Measurements from ENCODE around the gene CDK14. TPM values are rescaled to one million over a fixed set of nuclear protein-coding genes. Genes with fewer than 3 reads are reported as not detected.

CDK14 gene
- total and polyA plus RNA-seq, 10 of the 15 experiments (the other 5 are each of a cell fraction or from before 2014, with no cell fraction given), result 6.5 to 61.3 (median 24.2) TPM

DNA sequence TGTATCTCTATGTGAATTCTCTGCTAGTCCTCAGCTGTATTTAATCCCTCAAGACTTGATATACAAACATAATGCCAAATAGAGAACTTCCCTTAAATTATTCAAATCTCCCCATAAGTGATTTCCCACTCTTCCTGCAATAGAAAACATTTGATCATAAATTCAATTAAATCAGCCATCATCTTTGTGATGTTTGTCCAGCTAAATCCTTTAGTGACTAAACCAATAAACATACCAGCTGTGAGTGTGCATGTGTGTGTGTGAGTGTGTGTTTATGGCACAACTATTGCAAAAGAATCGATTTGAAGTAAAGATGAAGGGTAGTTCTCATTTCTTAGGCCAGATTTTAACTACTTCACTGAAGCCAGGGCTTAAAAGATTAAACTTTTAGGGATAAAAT is 492.6 kb downstream of the CDK14 start (continued):
- no peak for TF ChIP-seq BRCA1 (IDR thresholded peaks at IDR 0.05; ENCODE audit: low read depth, low read length)

DNA sequence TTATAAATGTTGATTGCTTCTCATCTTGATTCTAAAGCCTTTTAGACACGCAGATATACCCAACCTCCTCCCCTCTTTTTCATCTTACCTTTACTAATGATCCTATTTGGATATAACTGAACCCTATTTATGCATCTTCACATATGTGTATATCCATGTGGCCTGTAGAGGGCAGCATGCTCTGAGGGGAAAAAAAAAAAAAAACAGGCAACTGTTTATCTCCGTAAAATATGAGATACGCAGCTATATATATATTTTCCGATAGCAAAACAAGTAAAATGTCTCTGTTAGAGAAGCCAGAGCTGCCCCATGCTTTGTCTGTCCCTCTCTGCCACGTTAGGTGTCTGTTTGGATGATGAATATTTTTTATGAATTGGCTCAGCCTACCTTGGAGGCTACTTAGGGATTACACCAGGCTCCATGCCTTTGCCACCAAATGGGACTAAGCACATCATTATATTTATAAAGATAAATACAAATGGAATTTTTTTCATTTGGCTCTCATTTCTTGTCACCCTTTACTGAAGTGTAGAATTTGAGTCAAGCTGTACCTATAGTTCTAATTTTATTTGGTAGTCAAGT is 493.4 kb downstream of the CDK14 start:
- no peak overlapping the region for H3K27ac ChIP-seq (ENCODE audit: control insufficient read depth, insufficient read depth)
- H3K36me3 ChIP-seq (ENCODE audit: control insufficient read depth in 2 of 2, insufficient read depth in 2 of 2, low read length in 1 of 2), result no peaks in the 10 kb centered on the region
- ChIA-PET CTCF (interaction anchor here (0.6 to 2.9 kb wide), 27 partner anchors 8 to 694 kb away, joined by 3 to 13 read pairs (median 4); no protein-coding TSS in a partner anchor), POLR2A (no interaction called here), RAD21 (ENCODE audit: unreplicated experiment) (interaction anchor here (1.1 to 1.4 kb wide), 2 partner anchors 198 to 473 kb away, joined by 3 to 4 read pairs; no protein-coding TSS in a partner anchor), SMC1A (ENCODE audit: uncharacterized antibody, unreplicated experiment) (interaction anchor here (0.6 to 2.4 kb wide), 13 partner anchors 10 to 1358 kb away, joined by 3 to 8 read pairs (median 3); partner anchors contain the start of gene GATAD1)
- no peaks in the 10 kb centered on the region for H3K79me2 ChIP-seq (ENCODE audit: control insufficient read depth, insufficient read depth, low read length)
- in situ Hi-C loops (cut with MboI) (loop anchor here (5.0 to 25.0 kb wide), 2 partner anchors 548 to 1348 kb away; partner anchors contain the start of gene GATAD1), intact Hi-C loops (cut with micrococcal nuclease; ENCODE audit: unreplicated experiment) (loop anchor here (1.0 to 10.0 kb wide), 2 partner anchors 547 to 695 kb away; no protein-coding TSS in a partner anchor)
- TF ChIP-seq GABPA (IDR thresholded peaks at IDR 0.05; ENCODE audit: low read depth), result no peak
- no peak for TF ChIP-seq PML (IDR thresholded peaks at IDR 0.05; ENCODE audit: low read length)
- TF ChIP-seq, protein P1, sequence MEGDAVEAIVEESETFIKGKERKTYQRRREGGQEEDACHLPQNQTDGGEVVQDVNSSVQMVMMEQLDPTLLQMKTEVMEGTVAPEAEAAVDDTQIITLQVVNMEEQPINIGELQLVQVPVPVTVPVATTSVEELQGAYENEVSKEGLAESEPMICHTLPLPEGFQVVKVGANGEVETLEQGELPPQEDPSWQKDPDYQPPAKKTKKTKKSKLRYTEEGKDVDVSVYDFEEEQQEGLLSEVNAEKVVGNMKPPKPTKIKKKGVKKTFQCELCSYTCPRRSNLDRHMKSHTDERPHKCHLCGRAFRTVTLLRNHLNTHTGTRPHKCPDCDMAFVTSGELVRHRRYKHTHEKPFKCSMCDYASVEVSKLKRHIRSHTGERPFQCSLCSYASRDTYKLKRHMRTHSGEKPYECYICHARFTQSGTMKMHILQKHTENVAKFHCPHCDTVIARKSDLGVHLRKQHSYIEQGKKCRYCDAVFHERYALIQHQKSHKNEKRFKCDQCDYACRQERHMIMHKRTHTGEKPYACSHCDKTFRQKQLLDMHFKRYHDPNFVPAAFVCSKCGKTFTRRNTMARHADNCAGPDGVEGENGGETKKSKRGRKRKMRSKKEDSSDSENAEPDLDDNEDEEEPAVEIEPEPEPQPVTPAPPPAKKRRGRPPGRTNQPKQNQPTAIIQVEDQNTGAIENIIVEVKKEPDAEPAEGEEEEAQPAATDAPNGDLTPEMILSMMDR (IDR thresholded peaks at IDR 0.05 in 2 of 3, conservative IDR thresholded peaks at IDR 0.05 in 1 of 3; ENCODE audit: control insufficient read depth in 2 of 3, extremely low read depth in 1 of 3, insufficient read depth in 1 of 3, low read depth in 3 of 3, low read length in 3 of 3), result peak; percentile 59 to 70 (median 67)
- TF ChIP-seq, protein P2, sequence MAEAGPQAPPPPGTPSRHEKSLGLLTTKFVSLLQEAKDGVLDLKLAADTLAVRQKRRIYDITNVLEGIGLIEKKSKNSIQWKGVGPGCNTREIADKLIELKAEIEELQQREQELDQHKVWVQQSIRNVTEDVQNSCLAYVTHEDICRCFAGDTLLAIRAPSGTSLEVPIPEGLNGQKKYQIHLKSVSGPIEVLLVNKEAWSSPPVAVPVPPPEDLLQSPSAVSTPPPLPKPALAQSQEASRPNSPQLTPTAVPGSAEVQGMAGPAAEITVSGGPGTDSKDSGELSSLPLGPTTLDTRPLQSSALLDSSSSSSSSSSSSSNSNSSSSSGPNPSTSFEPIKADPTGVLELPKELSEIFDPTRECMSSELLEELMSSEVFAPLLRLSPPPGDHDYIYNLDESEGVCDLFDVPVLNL (IDR thresholded peaks at IDR 0.05; ENCODE audit: low read depth, low read length), result no peak
- peak; percentile 91 for TF ChIP-seq ZNF384 (IDR thresholded peaks at IDR 0.05; ENCODE audit: borderline replicate concordance, low read depth, low read length)
- TF ChIP-seq RAD21 (IDR thresholded peaks at IDR 0.05; ENCODE audit: insufficient read depth, low read depth, low read length), result peak; percentile 64
- TF ChIP-seq IRF4 (IDR thresholded peaks at IDR 0.05; ENCODE audit: low read depth, low read length), result no peak
- TF ChIP-seq TCF3 (IDR thresholded peaks at IDR 0.05; ENCODE audit: borderline replicate concordance, insufficient read depth, low read depth, low read length), result no peak
- TF ChIP-seq STAT3 (IDR thresholded peaks at IDR 0.05; ENCODE audit: low read depth, low read length), result no peak
- peak; percentile 61; the same call in 1 of the 2 replicates for TF ChIP-seq SMC3 (IDR thresholded peaks at IDR 0.05; ENCODE audit: borderline replicate concordance, low read length)
- TF ChIP-seq POLR2AphosphoS2 (IDR thresholded peaks at IDR 0.05; ENCODE audit: low read depth, low read length), result no peak
- TF ChIP-seq, protein P3, sequence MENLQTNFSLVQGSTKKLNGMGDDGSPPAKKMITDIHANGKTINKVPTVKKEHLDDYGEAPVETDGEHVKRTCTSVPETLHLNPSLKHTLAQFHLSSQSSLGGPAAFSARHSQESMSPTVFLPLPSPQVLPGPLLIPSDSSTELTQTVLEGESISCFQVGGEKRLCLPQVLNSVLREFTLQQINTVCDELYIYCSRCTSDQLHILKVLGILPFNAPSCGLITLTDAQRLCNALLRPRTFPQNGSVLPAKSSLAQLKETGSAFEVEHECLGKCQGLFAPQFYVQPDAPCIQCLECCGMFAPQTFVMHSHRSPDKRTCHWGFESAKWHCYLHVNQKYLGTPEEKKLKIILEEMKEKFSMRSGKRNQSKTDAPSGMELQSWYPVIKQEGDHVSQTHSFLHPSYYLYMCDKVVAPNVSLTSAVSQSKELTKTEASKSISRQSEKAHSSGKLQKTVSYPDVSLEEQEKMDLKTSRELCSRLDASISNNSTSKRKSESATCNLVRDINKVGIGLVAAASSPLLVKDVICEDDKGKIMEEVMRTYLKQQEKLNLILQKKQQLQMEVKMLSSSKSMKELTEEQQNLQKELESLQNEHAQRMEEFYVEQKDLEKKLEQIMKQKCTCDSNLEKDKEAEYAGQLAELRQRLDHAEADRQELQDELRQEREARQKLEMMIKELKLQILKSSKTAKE (IDR thresholded peaks at IDR 0.05; ENCODE audit: low read depth, poor library complexity, severe bottlenecking), result no peak
- no peak for TF ChIP-seq RB1 (IDR thresholded peaks at IDR 0.05; ENCODE audit: borderline replicate concordance)
- WGBS (ENCODE audit: insufficient coverage, insufficient replicate concordance, low lambda C conversion rate, missing lambda C conversion rate), result 0% methylated on average over 5 of the region's 5 CpGs
- no peaks in the 10 kb centered on the region for H3K9me3 ChIP-seq (replicated peaks; ENCODE audit: control insufficient read depth, insufficient read depth, low read length)
- BruUV-seq (replicated peaks), result no TSS peak
- no peak overlapping the region for H3K4me3 ChIP-seq
- no peak overlapping the region for H3K9ac ChIP-seq (ENCODE audit: control insufficient read depth, insufficient read depth, low read length)
- H3K4me1 ChIP-seq (ENCODE audit: control insufficient read depth, insufficient read depth, low read length), result no peaks in the 10 kb centered on the region
- H2AFZ ChIP-seq (ENCODE audit: control insufficient read depth, low read depth, low read length), result peak overlapping the region; percentile 18; the same call in 1 of the 2 replicates
- peak; percentile 82 for ATAC-seq
- H4K20me1 ChIP-seq (ENCODE audit: control insufficient read depth, insufficient read depth), result no peaks in the 10 kb centered on the region
- peak; percentile 31 for FAIRE-seq
- H3K27me3 ChIP-seq (replicated peaks in 1 of 2; ENCODE audit: control insufficient read depth in 2 of 2, insufficient read depth in 2 of 2, low read length in 1 of 2), result no peaks in the 10 kb centered on the region
- no peak for DNase-seq (ENCODE audit: low read depth, low spot score)
- H3K4me2 ChIP-seq (ENCODE audit: control insufficient read depth, insufficient read depth), result peak overlapping the region; percentile 20; the same call in 1 of the 2 replicates

Data from GM12878 (cell line).